ENCODE measurements around the gene PCBP2.
"Not testable (repeated sequence)": the region's sequence is repeated elsewhere in the genome, so short reads cannot be mapped to it uniquely, and the experiment has no call there.

Gene PCBP2

GRCh38 chr12:53425515-53426150 is 26.3 kb upstream of the PCBP2 start:
- peak overlapping the region; percentile 53 for H3K27ac Mint-ChIP-seq
- H3K27me3 Mint-ChIP-seq (ENCODE audit: low read depth) = no peaks in the 10 kb centered on the region
- H3K9me3 Mint-ChIP-seq = no peaks in the 10 kb centered on the region
- no peaks in the 10 kb centered on the region for H3K36me3 Mint-ChIP-seq (ENCODE audit: low read depth)
- no peak overlapping the region for H3K4me3 Mint-ChIP-seq
- H3K4me1 Mint-ChIP-seq (ENCODE audit: low read depth) = peaks cover 8% of the 10 kb centered on the region

GRCh38 chr12:53427905-53428594 is 23.9 kb upstream of the PCBP2 start:
- H3K27ac Mint-ChIP-seq = no peak overlapping the region
- no peaks in the 10 kb centered on the region for H3K36me3 Mint-ChIP-seq (ENCODE audit: low read depth)
- H3K9me3 Mint-ChIP-seq = no peaks in the 10 kb centered on the region
- no peaks in the 10 kb centered on the region for H3K27me3 Mint-ChIP-seq (ENCODE audit: low read depth)
- H3K4me1 Mint-ChIP-seq (ENCODE audit: low read depth) = peaks cover 3% of the 10 kb centered on the region
- no peak overlapping the region for H3K4me3 Mint-ChIP-seq

- H3K4me1 Mint-ChIP-seq (ENCODE audit: low read depth) = peaks cover 3% of the 10 kb centered on the region
- H3K9me3 Mint-ChIP-seq = no peaks in the 10 kb centered on the region
- no peak overlapping the region for H3K27ac Mint-ChIP-seq
- H3K27me3 Mint-ChIP-seq (ENCODE audit: low read depth) = no peaks in the 10 kb centered on the region
- no peak overlapping the region for H3K4me3 Mint-ChIP-seq
- H3K36me3 Mint-ChIP-seq (ENCODE audit: low read depth) = no peaks in the 10 kb centered on the region
Measured at GRCh38 chr12:53428741-53429140, 23.2 kb upstream of the PCBP2 start.

GRCh38 chr12:53430116-53430515 is 21.8 kb upstream of the PCBP2 start:
- no peak overlapping the region for H3K4me3 Mint-ChIP-seq
- no peaks in the 10 kb centered on the region for H3K27me3 Mint-ChIP-seq (ENCODE audit: low read depth)
- no peaks in the 10 kb centered on the region for H3K9me3 Mint-ChIP-seq
- no peaks in the 10 kb centered on the region for H3K36me3 Mint-ChIP-seq (ENCODE audit: low read depth)
- peaks cover 3% of the 10 kb centered on the region for H3K4me1 Mint-ChIP-seq (ENCODE audit: low read depth)
- H3K27ac Mint-ChIP-seq = no peak overlapping the region

- Mint-ChIP-seq H3K27ac (no peak overlapping the region), H3K4me3 (no peak overlapping the region), H3K27me3 (ENCODE audit: low read depth) (no peaks in the 10 kb centered on the region), H3K4me1 (ENCODE audit: low read depth) (peaks cover 3% of the 10 kb centered on the region), H3K36me3 (ENCODE audit: low read depth) (no peaks in the 10 kb centered on the region), H3K9me3 (no peaks in the 10 kb centered on the region)
Measured at GRCh38 chr12:53431187-53431586, 20.7 kb upstream of the PCBP2 start.

- H3K4me1 Mint-ChIP-seq (ENCODE audit: low read depth); H3K27ac Mint-ChIP-seq; H3K36me3 Mint-ChIP-seq (ENCODE audit: low read depth); H3K9me3 Mint-ChIP-seq; H3K27me3 Mint-ChIP-seq (ENCODE audit: low read depth); H3K4me3 Mint-ChIP-seq: not testable (repeated sequence)
Measured at GRCh38 chr12:53435326-53435725, 16.6 kb upstream of the PCBP2 start.

- H3K4me1 Mint-ChIP-seq (ENCODE audit: low read depth) = peaks cover 19% of the 10 kb centered on the region
- H3K36me3 Mint-ChIP-seq (ENCODE audit: low read depth) = peaks cover 18% of the 10 kb centered on the region
- not testable (repeated sequence) for H3K27me3 Mint-ChIP-seq (ENCODE audit: low read depth); H3K4me3 Mint-ChIP-seq; H3K27ac Mint-ChIP-seq; H3K9me3 Mint-ChIP-seq
Measured at GRCh38 chr12:53439582-53439981, 12.3 kb upstream of the PCBP2 start.

- H3K27me3 Mint-ChIP-seq (ENCODE audit: low read depth) = no peaks in the 10 kb centered on the region
Measured at GRCh38 chr12:53441040-53441833, 10.7 kb upstream of the PCBP2 start, which contains the start of gene PRR13. TSS of gene PRR13 (plus strand) at chr12:53441734. CDS start at chr12:53442715, 981 bp downstream.

GRCh38 chr12:53443955-53444354 is 7.9 kb upstream of the PCBP2 start:
- no peaks in the 10 kb centered on the region for H3K27me3 Mint-ChIP-seq (ENCODE audit: low read depth)
- H3K36me3 Mint-ChIP-seq (ENCODE audit: low read depth) = peaks cover 44% of the 10 kb centered on the region
- peak overlapping the region; percentile 50 for H3K4me3 Mint-ChIP-seq
- H3K27ac Mint-ChIP-seq = no peak overlapping the region
- H3K4me1 Mint-ChIP-seq (ENCODE audit: low read depth) = peaks cover 36% of the 10 kb centered on the region
- no peaks in the 10 kb centered on the region for H3K9me3 Mint-ChIP-seq

More at GRCh38 chr12:53441040-53441833, 10.7 kb upstream of the PCBP2 start, which contains the start of gene PRR13:
- Mint-ChIP-seq H3K4me1 (ENCODE audit: low read depth) (peaks cover 31% of the 10 kb centered on the region), H3K9me3 (no peaks in the 10 kb centered on the region), H3K36me3 (ENCODE audit: low read depth) (peaks cover 31% of the 10 kb centered on the region), H3K4me3 (peak within 1 kb of the TSS; percentile 94), H3K27ac (peak within 1 kb of the TSS; percentile 92)

- Mint-ChIP-seq H3K4me1 (ENCODE audit: low read depth) (peaks cover 35% of the 10 kb centered on the region), H3K36me3 (ENCODE audit: low read depth) (peaks cover 44% of the 10 kb centered on the region)
- H3K9me3 Mint-ChIP-seq; H3K27ac Mint-ChIP-seq; H3K4me3 Mint-ChIP-seq; H3K27me3 Mint-ChIP-seq (ENCODE audit: low read depth): not testable (repeated sequence)
Measured at GRCh38 chr12:53444593-53445325, 7.1 kb upstream of the PCBP2 start.

- Mint-ChIP-seq H3K36me3 (ENCODE audit: low read depth) (peaks cover 47% of the 10 kb centered on the region), H3K4me3 (no peak overlapping the region), H3K27me3 (ENCODE audit: low read depth) (no peaks in the 10 kb centered on the region)
Measured at GRCh38 chr12:53450936-53451335, 966 bp upstream of the PCBP2 start.

GRCh38 chr12:53452159-53453077 is 516 bp downstream of the PCBP2 start:
- Mint-ChIP-seq H3K4me3 (peak overlapping the region; percentile 99), H3K27me3 (ENCODE audit: low read depth) (no peaks in the 10 kb centered on the region)

More at GRCh38 chr12:53450936-53451335, 966 bp upstream of the PCBP2 start:
- Mint-ChIP-seq H3K9me3 (no peaks in the 10 kb centered on the region), H3K4me1 (ENCODE audit: low read depth) (peaks cover 36% of the 10 kb centered on the region), H3K27ac (no peak overlapping the region)

GRCh38 chr12:53453953-53454640 is 2.2 kb downstream of the PCBP2 start:
- H3K4me1 Mint-ChIP-seq (ENCODE audit: low read depth) = peaks cover 36% of the 10 kb centered on the region
- H3K27me3 Mint-ChIP-seq (ENCODE audit: low read depth) = no peaks in the 10 kb centered on the region
- H3K36me3 Mint-ChIP-seq (ENCODE audit: low read depth) = peaks cover 41% of the 10 kb centered on the region
- H3K4me3 Mint-ChIP-seq = peak overlapping the region; percentile 99
- no peaks in the 10 kb centered on the region for H3K9me3 Mint-ChIP-seq
- H3K27ac Mint-ChIP-seq = peak overlapping the region; percentile 36

More at GRCh38 chr12:53452159-53453077, 516 bp downstream of the PCBP2 start:
- peaks cover 34% of the 10 kb centered on the region for H3K4me1 Mint-ChIP-seq (ENCODE audit: low read depth)
- H3K9me3 Mint-ChIP-seq = no peaks in the 10 kb centered on the region
- peak overlapping the region; percentile 100 for H3K27ac Mint-ChIP-seq
- peaks cover 45% of the 10 kb centered on the region for H3K36me3 Mint-ChIP-seq (ENCODE audit: low read depth)

Data from T-helper 1 cell treated with Interleukin-12 subunit alpha and Interleukin-12 subunit beta and Interleukin-4 antibody, amounts not matched to agents 30 μg/mL and 1 μg/mL, for 36 hours (primary cell).